DOHH2 (cell line): Measurements from ENCODE around the gene SAMD7.

Experiments
- CTCF ChIP-seq: fragments of 200-600 bp; sonication (generic); IDR thresholded peaks from one replicate; pipeline ENCODE4 v1.5.1; 2014; ENCODE audit warnings: antibody characterized with exemption, mild to moderate bottlenecking, low read depth, low read length; ENCODE audit not compliant: poor library complexity, severe bottlenecking
- EZH2phosphoT487 ChIP-seq: fragments of 200-600 bp; sonication (generic); IDR thresholded peaks from 2 replicates; pipeline ENCODE4 v1.6.1; 2017; ENCODE audit warnings: borderline replicate concordance, mild to moderate bottlenecking, antibody characterized with exemption, low read length, moderate library complexity, mixed read lengths

DNA sequence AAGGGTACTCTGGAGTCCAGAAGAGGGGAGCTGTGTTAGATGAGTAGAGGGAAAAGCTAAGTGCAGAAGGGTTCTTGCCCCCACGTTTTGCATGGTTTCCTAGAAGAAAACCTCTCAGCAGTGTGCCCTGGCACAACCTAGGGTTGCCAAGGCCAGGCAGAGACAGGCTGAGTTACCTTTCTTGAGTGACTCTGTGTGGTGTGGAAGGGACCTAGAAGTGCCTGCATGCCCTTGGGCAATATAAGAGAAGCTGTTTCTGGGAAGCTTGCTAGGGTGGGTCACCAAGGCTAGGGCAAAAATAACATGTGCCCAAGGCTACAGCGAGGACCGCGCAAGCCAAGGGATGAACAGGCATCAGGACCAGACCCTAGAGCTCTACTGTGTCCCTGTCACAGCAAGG is 3.4 kb upstream of the SAMD7 start:
- no peak for TF ChIP-seq CTCF
- TF ChIP-seq EZH2phosphoT487 = no peak
